Mucosa of descending colon (tissue), 3 donors: ENCODE measurements around the gene AGO3. TPM values are rescaled to one million over a fixed set of nuclear protein-coding genes. Genes with fewer than 3 reads are reported as not detected.

Experiments
- ATAC-seq: fragments of 200-7000 bp; cut with Tn5 transposase; one replicate; pipeline ENCODE4 v1.9.1; 2020; ENCODE audit warnings: mild to moderate bottlenecking, moderate library complexity
- DNase-seq, 3 donors: peaks; one replicate each; pipeline ENCODE4 v3.0.0-alpha.2; 2020
- H3K36me3 ChIP-seq: fragments of 200-600 bp; one replicate; pipeline ENCODE4 v1.8.0; 2021; ENCODE audit warnings: low read depth, mild to moderate bottlenecking
- H3K4me1 ChIP-seq: fragments of 200-600 bp; one replicate; pipeline ENCODE4 v1.8.0; 2021; ENCODE audit warnings: low read depth, mild to moderate bottlenecking
- H3K4me3 ChIP-seq: fragments of 200-600 bp; one replicate; pipeline ENCODE4 v1.8.0; 2021; ENCODE audit warnings: mild to moderate bottlenecking
- H3K9me3 ChIP-seq: fragments of 200-600 bp; one replicate; pipeline ENCODE4 v1.8.0; 2021; ENCODE audit warnings: mild to moderate bottlenecking
- CTCF ChIP-seq: fragments of 200-600 bp; IDR thresholded peaks from one replicate; pipeline ENCODE4 v1.8.0; 2022; ENCODE audit warnings: antibody characterized with exemption, mild to moderate bottlenecking
- intact Hi-C, 2 donors: fragments of 100-400 bp; cut with DNase I in 1 of 2; cut with micrococcal nuclease in 1 of 2; formaldehyde crosslinking; loops; one replicate each; pipeline versions ENCODE4 v1.11.0 to v1.11.1; 2022; cut with DNase I, micrococcal nuclease
- total RNA-seq, 3 donors: library from RNA; stranded (reverse); fragmentation: NEBNext Ultra II Directional in 2 of 3; extraction: Animal tissue kit (Norgen Biotek cat#: 25700) in 2 of 3; gene quantifications; one replicate each; pipeline versions ENCODE4 v1.2.1 to v1.2.4, GENCODE V29; 2021 to 2023
- donor health status: DM: no; HTN: no; CAD: no; lungs with moderate emphysema.
- donor health status: DM: no; HTN: no; CAD: no.
- donor health status: DM: no; HTN: yes; CAD: no.

Gene AGO3
- total RNA-seq, 3 donors from 2014 or later = 16.6 to 34.5 (median 16.9) TPM

- H3K9me3 ChIP-seq = no peaks in the 10 kb centered on the region
- no peaks in the 10 kb centered on the region for H3K36me3 ChIP-seq
- H3K4me1 ChIP-seq = peaks cover 10% of the 10 kb centered on the region
- no peak overlapping the region for H3K4me3 ChIP-seq
- ATAC-seq = no peak
- intact Hi-C loops = loop anchor here in 1 of 2 donors (10.0 kb wide), 3 partner anchors 53 to 333 kb away; partner anchors contain the start of gene TRAPPC3
- no peak for TF ChIP-seq CTCF
- no peak for DNase-seq
These were observed 161.4 kb downstream of the AGO3 start for GRCh38 chr1:36092166-36092797.

GRCh38 chr1:36092798-36093185 is 161.9 kb downstream of the AGO3 start:
- no peak for DNase-seq
- Histone ChIP-seq H3K9me3 (no peaks in the 10 kb centered on the region), H3K4me3 (no peak overlapping the region), H3K4me1 (peaks cover 10% of the 10 kb centered on the region), H3K36me3 (no peaks in the 10 kb centered on the region)
- intact Hi-C loops = loop anchor here in 1 of 2 donors (10.0 kb wide), 3 partner anchors 52 to 332 kb away; partner anchors contain the start of gene TRAPPC3
- no peak for ATAC-seq
- no peak for TF ChIP-seq CTCF

GRCh38 chr1:36093226-36093625 is 162.3 kb downstream of the AGO3 start:
- Histone ChIP-seq H3K4me1 (peaks cover 10% of the 10 kb centered on the region), H3K9me3 (no peaks in the 10 kb centered on the region), H3K4me3 (no peak overlapping the region), H3K36me3 (no peaks in the 10 kb centered on the region)
- ATAC-seq (no peak), DNase-seq (no peak)
- TF ChIP-seq CTCF = no peak
- intact Hi-C loops = loop anchor here in 1 of 2 donors (10.0 kb wide), 3 partner anchors 52 to 332 kb away; partner anchors contain the start of gene TRAPPC3

GRCh38 chr1:36093929-36094328 is 163.0 kb downstream of the AGO3 start:
- Histone ChIP-seq H3K4me3 (no peak overlapping the region), H3K36me3 (no peaks in the 10 kb centered on the region), H3K4me1 (peaks cover 10% of the 10 kb centered on the region), H3K9me3 (no peaks in the 10 kb centered on the region)
- no peak for TF ChIP-seq CTCF
- DNase-seq = no peak
- intact Hi-C loops = loop anchor here in 1 of 2 donors (10.0 kb wide), 3 partner anchors 51 to 331 kb away; partner anchors contain the start of gene TRAPPC3
- no peak for ATAC-seq

GRCh38 chr1:36094621-36095061 is 163.7 kb downstream of the AGO3 start:
- no peaks in the 10 kb centered on the region for H3K36me3 ChIP-seq
- intact Hi-C loops = loop anchor here in 1 of 2 donors (5.0 to 10.0 kb wide), 4 partner anchors 50 to 330 kb away; partner anchors contain the start of gene TRAPPC3

More at GRCh38 chr1:36094621-36095061, 163.7 kb downstream of the AGO3 start:
- DNase-seq = no peak
- no peak for TF ChIP-seq CTCF
- Histone ChIP-seq H3K4me1 (peaks cover 6% of the 10 kb centered on the region), H3K4me3 (no peak overlapping the region), H3K9me3 (no peaks in the 10 kb centered on the region)
- ATAC-seq = no peak
